ENCODE data around the gene SF1. TPM values are rescaled to one million over a fixed set of nuclear protein-coding genes. Genes with fewer than 3 reads are reported as not detected.

Gene SF1
- total and polyA plus RNA-seq, 5 experiments from 2014 or later, result 87.0 to 1,057 (median 138) TPM

- Mint-ChIP-seq H3K27me3 (no peaks in the 10 kb centered on the region), H3K9me3 (no peaks in the 10 kb centered on the region), H3K4me3 (peak overlapping the region; percentile 4 to 89 (median 78)), H3K4me1 (peaks cover 11 to 55% (median 42%) of the 10 kb centered on the region in 4 donors), H3K36me3 (peaks cover 0 to 34% (median under 1%) of the 10 kb centered on the region in 3 donors), H3K27ac (peak overlapping the region; percentile 68 to 92 (median 86))
- no peak for DNase-seq
- no peak for ATAC-seq
- POLR2A ChIA-PET, result interaction anchor here (0.7 to 7.3 kb wide), 10 partner anchors 9 to 311 kb away, joined by 3 to 135 read pairs (median 14); partner anchors contain the start of genes MEN1, PYGM, RASGRP2 and SF1
Observed at GRCh38 chr11:64800303-64801157, 22.2 kb upstream of the SF1 start.

DNA sequence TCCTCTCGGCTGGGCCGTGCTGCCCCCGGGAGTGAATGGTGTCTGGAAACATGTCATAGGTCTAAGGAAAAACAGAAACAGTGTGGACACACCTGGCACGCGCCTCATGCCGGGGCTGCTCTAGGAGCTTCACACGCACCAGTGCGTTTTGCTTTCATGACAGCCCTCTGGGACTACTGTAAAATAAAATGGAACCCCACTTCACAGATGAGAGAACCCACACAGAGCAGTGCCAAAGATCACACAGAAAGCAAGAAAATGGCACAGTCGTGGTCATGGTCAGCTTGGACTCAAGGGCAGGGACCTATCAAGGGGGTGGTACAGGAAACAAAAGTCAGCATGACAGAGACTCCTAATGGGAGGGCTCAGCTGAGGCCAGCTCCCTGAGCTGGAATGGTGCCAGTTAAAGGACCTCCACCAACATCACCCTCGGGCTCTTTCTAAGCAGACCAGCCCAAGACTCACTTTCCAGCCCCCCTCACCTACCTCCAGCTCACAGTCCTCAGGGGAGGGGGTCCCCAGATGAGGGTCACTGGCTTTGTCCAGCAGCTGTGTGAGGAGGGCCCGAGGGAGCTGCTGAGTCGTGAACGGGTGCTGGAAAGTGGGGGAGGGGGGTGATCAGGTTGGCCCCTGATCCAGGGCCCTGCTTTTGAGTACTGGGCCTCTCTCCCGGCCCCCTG, 21.4 kb upstream of the SF1 start:
- peak in 1 of 10 donors; percentile 55 for DNase-seq
- H3K27me3 Mint-ChIP-seq, result no peaks in the 10 kb centered on the region
- H3K9me3 Mint-ChIP-seq, result no peaks in the 10 kb centered on the region
- peak overlapping the region in 8 of 10 donors; percentile 59 to 88 (median 75) for H3K27ac Mint-ChIP-seq
- POLR2A ChIA-PET, result interaction anchor here (0.8 to 7.3 kb wide), 9 partner anchors 9 to 311 kb away, joined by 3 to 135 read pairs (median 19); partner anchors contain the start of genes MEN1, PYGM, RASGRP2 and SF1
- H3K4me1 Mint-ChIP-seq, result peaks cover 12 to 58% (median 46%) of the 10 kb centered on the region in 4 donors
- peak overlapping the region in 5 of 10 donors; percentile 46 to 81 (median 58) for H3K4me3 Mint-ChIP-seq
- no peak for ATAC-seq
- H3K36me3 Mint-ChIP-seq, result peaks cover 0 to 39% (median 0%) of the 10 kb centered on the region in 3 donors

- H3K4me3 Mint-ChIP-seq, result peak overlapping the region in 2 of 10 donors; percentile 69 to 81
- no peaks in the 10 kb centered on the region for H3K27me3 Mint-ChIP-seq
- DNase-seq (peak in 1 of 10 donors; percentile 49), ATAC-seq (no peak)
- peaks cover 0 to 39% (median 0%) of the 10 kb centered on the region in 3 donors for H3K36me3 Mint-ChIP-seq
- peak overlapping the region in 6 of 10 donors; percentile 11 to 88 (median 72) for H3K27ac Mint-ChIP-seq
- peaks cover 16 to 62% (median 50%) of the 10 kb centered on the region in 4 donors for H3K4me1 Mint-ChIP-seq
- POLR2A ChIA-PET, result interaction anchor here (0.8 to 7.3 kb wide), 7 partner anchors 8 to 66 kb away, joined by 3 to 135 read pairs (median 46); partner anchors contain the start of genes MEN1, PYGM, RASGRP2 and SF1
- no peaks in the 10 kb centered on the region for H3K9me3 Mint-ChIP-seq
Observed at GRCh38 chr11:64799256-64799622, 20.9 kb upstream of the SF1 start.

- POLR2A ChIA-PET, result interaction anchor here (0.5 to 1.3 kb wide), 4 partner anchors 14 to 51 kb away, joined by 3 read pairs; partner anchors contain the start of gene MEN1
- Mint-ChIP-seq H3K9me3 (no peaks in the 10 kb centered on the region), H3K27ac (peak overlapping the region in 5 of 10 donors; percentile 35 to 82 (median 72)), H3K4me3 (no peak overlapping the region), H3K4me1 (peaks cover 20 to 62% (median 51%) of the 10 kb centered on the region in 4 donors), H3K27me3 (no peaks in the 10 kb centered on the region), H3K36me3 (peaks cover 0 to 39% (median 0%) of the 10 kb centered on the region in 3 donors)
- DNase-seq, result peak in 1 of 10 donors; percentile 46
- ATAC-seq, result no peak
Observed at GRCh38 chr11:64796757-64797541, 18.6 kb upstream of the SF1 start.

DNA sequence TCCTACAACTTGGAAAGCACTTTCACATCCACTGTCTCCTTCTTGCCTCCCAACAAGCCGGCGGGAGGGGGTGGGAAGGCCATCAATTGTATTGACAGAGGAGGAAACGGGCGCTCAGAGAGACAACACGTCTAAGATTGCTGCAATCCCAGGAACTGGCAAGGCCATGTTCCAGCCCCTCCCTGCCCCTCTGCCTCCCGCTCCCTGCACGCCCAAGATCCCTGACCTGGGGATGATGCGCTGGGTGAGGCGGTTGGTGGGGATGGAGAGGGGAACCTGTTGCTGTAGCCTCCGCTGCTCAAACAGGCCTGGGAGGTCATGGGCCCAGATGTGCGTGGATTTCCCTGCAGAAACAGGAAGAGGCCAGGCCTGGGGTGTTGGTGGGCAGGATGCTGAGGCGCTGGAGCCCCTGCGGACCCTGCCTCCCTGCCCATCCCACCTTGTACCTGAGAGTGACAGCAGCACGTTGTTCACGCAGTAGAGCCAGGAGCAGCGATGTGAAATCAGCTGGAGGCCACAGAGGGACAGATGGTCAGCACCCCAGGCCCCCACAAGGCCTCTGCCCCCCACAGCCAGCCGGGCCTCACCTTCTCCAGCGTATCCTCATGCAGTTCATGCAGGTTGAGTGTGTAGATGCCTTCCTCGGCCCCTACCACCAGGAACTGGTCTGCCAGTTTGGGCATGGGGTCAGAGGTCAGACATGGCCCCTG, 17.9 kb upstream of the SF1 start:
- POLR2A ChIA-PET, result interaction anchor here (0.7 to 3.2 kb wide), 4 partner anchors 12 to 49 kb away, joined by 3 to 17 read pairs (median 4); partner anchors contain the start of gene MEN1
- DNase-seq, result peak in 1 of 10 donors; percentile 57
- peaks cover 0 to 44% (median 0%) of the 10 kb centered on the region in 3 donors for H3K36me3 Mint-ChIP-seq

DNA sequence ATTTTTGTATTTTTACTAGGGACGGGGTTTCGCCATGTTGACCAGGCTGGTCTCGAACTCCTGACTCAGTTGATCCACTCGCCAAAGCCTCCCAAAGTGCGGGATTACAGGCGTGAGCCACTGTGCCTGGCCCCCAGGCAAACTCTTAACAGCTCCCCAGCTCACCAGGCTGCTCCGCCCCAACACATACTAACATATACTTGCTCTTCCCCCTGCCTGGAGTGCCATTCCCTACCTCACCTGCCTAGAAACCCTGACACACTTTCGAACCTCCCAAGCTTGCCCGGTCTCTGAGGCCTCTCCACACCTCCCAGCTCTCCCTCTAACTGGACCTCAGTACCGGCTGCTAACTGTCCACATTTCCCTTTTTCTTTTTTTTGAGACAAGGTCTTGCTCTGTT, 16.2 kb upstream of the SF1 start:
- Mint-ChIP-seq H3K4me1 (peaks cover 20 to 47% (median 33%) of the 10 kb centered on the region in 4 donors), H3K9me3 (no peaks in the 10 kb centered on the region), H3K36me3 (peaks cover 0 to 50% (median 0%) of the 10 kb centered on the region in 3 donors), H3K27ac (peak overlapping the region; percentile 41 to 96 (median 88)), H3K4me3 (peak overlapping the region in 8 of 10 donors; percentile 14 to 73 (median 27)), H3K27me3 (no peaks in the 10 kb centered on the region)
- POLR2A ChIA-PET, result interaction anchor here (0.6 to 8.0 kb wide), 16 partner anchors 8 to 328 kb away, joined by 3 to 73 read pairs (median 5); partner anchors contain the start of genes MAP4K2, MRPL49, PYGM and RASGRP2
- DNase-seq (peak in 1 of 10 donors; percentile 27), ATAC-seq (no peak)

More for the DNA sequence above, 17.9 kb upstream of the SF1 start:
- Mint-ChIP-seq H3K9me3 (no peaks in the 10 kb centered on the region), H3K27ac (peak overlapping the region in 7 of 10 donors; percentile 35 to 82 (median 72)), H3K4me1 (peaks cover 20 to 56% (median 44%) of the 10 kb centered on the region in 4 donors), H3K4me3 (no peak overlapping the region), H3K27me3 (no peaks in the 10 kb centered on the region)
- no peak for ATAC-seq

- POLR2A ChIA-PET, result interaction anchor here (0.6 to 8.0 kb wide), 17 partner anchors 8 to 329 kb away, joined by 3 to 73 read pairs (median 5); partner anchors contain the start of genes MAP4K2, MRPL49, PYGM and RASGRP2
- Mint-ChIP-seq H3K36me3 (peaks cover 0 to 44% (median 1%) of the 10 kb centered on the region in 3 donors), H3K27me3 (no peaks in the 10 kb centered on the region), H3K9me3 (no peaks in the 10 kb centered on the region), H3K4me3 (peak overlapping the region in 8 of 10 donors; percentile 11 to 73 (median 38)), H3K27ac (peak overlapping the region; percentile 71 to 96 (median 90)), H3K4me1 (peaks cover 17 to 41% (median 29%) of the 10 kb centered on the region in 4 donors)
- ATAC-seq (peak; percentile 68 to 76), DNase-seq (peak in 1 of 10 donors; percentile 42)
Observed at GRCh38 chr11:64793271-64794160, 15.2 kb upstream of the SF1 start.

DNA sequence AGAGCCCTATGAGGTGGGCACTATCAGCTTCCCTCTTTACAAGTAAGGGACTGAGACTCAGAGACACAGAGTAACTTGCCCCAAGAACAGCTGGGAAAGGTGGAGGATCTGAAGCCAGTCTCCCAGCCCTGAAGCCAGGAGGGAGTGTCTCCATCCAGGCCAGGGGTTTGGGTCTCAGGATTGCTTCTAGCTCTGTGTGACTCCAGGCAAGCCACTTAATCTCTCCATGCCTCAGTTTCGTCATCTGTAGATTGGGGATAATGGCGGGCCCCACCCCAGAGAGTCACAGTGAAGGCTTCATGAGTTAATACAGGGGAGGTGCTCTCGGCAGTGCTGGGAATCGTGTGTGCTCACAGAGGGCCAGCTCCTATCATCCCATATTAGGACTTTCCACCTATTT, 14.1 kb upstream of the SF1 start:
- Mint-ChIP-seq H3K4me3 (no peak overlapping the region), H3K4me1 (peaks cover 19 to 44% (median 33%) of the 10 kb centered on the region in 4 donors), H3K36me3 (peaks cover 0 to 41% (median 1%) of the 10 kb centered on the region in 3 donors), H3K9me3 (no peaks in the 10 kb centered on the region), H3K27me3 (no peaks in the 10 kb centered on the region), H3K27ac (peak overlapping the region in 6 of 10 donors; percentile 4 to 96 (median 58))
- POLR2A ChIA-PET, result interaction anchor here (0.7 to 8.0 kb wide), 8 partner anchors 8 to 50 kb away, joined by 3 to 73 read pairs (median 4); partner anchors contain the start of genes MAP4K2 and SF1
- no peak for ATAC-seq
- DNase-seq, result peak in 1 of 10 donors; percentile 37

DNA sequence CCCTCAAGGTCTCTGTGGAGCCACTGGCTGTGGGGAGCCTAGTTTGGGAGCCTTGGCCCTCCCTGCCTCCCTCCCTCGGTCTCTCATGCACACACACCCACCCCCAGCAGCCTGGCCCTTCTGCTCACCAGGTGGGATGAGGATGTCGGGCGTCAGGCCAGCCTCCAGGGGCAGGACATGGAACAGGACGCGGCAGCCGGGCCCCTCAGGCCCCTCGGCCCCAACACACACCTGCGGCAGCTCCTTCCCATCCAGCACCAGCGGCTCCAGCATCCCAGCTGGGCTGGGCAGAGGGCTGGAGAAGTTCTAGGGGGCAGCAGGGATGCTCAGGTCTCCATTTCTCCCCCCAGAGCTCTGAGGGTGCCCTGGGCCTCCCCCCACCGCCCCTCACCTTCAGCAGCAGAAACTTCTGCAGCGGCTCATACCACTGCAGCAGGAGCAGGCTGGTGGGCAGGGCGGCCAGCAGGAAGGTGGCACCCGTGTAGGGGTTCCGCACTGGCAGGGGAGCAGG, 13.5 kb upstream of the SF1 start:
- Mint-ChIP-seq H3K9me3 (no peaks in the 10 kb centered on the region), H3K4me1 (peaks cover 19 to 43% (median 36%) of the 10 kb centered on the region in 4 donors), H3K4me3 (no peak overlapping the region), H3K27me3 (no peaks in the 10 kb centered on the region), H3K36me3 (peaks cover 0 to 39% (median 1%) of the 10 kb centered on the region in 3 donors), H3K27ac (no peak overlapping the region)
- POLR2A ChIA-PET, result interaction anchor here (0.6 to 8.0 kb wide), 8 partner anchors 9 to 69 kb away, joined by 3 to 73 read pairs (median 4); partner anchors contain the start of genes MAP4K2 and SF1
- peak in 1 of 10 donors; percentile 10 for DNase-seq
- ATAC-seq, result no peak
